DND-41 (cell line): Measurements from ENCODE around the gene LPIN1.

Source experiments
- CTCF ChIP-seq: IDR thresholded peaks from 2 replicates; pipeline ENCODE4 v1.5.1; 2012; ENCODE audit warnings: borderline replicate concordance, low read length, moderate library complexity, mild to moderate bottlenecking; ENCODE audit not compliant: poor library complexity, severe bottlenecking; ENCODE audit errors: extremely low read depth
- EZH2 ChIP-seq: IDR thresholded peaks from 3 replicates; pipeline ENCODE4 v1.6.1; 2012; ENCODE audit warnings: borderline replicate concordance, low read depth, mild to moderate bottlenecking, moderate library complexity, low read length, inconsistent platforms; ENCODE audit not compliant: severe bottlenecking

GRCh38 chr2:11753452-11753885 lies 7.0 kb downstream of the LPIN1 start:
- no peak for TF ChIP-seq CTCF
- no peak for TF ChIP-seq EZH2
